Renal cortical epithelial cell (primary cell): Measurements from ENCODE around the gene CRYM. TPM values are rescaled to one million over a fixed set of nuclear protein-coding genes. Genes with fewer than 3 reads are reported as not detected.
A peak's percentile ranks its signal among the peaks of the same experiment; 100 is the strongest.
"Not testable (repeated sequence)": the region's sequence is repeated elsewhere in the genome, so short reads cannot be mapped to it uniquely, and the experiment has no call there.

Source experiments
- DNase-seq: peaks from one replicate; pipeline ENCODE4 v3.0.0-alpha.2; 2011; ENCODE audit warnings: low read depth
- total RNA-seq: library from RNA; depleted of rRNA; stranded (reverse); fragments of >200 nt; gene quantifications from 2 replicates; pipeline ENCODE4 v1.2.3, GENCODE V29; 2014

Gene CRYM
- total RNA-seq, 1 donor from 2014 or later: 5.0 TPM

GRCh38 chr16:21248179-21248578 is 29.9 kb downstream of the CRYM start:
- DNase-seq: not testable (repeated sequence)

DNA sequence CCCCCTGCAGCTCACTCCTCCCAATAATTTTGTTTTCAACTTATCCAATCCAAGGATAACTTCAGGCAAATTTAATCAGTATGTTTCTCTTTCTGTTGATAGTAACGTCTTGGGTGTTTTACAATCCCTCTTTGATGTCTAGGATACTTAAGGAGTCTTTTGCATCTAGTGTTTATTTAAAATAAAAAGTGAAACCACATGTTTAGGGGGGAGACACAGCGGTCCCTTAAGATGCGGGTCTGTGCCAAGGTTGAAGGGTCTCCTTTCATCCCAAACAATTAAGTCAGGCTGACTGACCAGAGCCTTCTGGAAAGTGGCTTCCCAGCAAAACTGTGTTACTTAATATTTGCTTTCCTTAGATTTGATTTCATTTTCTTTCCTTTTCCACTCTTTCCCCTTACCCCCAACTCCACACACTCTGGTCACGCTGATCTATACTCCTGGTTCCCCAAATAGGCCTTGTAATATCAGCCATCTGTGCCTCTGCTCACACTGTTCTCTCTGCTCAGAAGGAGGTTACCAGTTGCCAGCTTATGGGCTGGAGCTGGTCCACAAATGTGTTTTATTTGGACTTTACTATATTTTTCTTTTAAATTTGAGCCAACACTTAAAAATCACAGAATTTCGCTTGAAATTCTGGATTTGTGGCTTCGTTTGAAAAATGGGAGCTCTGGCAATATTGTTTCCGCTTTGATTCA is 33.4 kb downstream of the CRYM start:
- DNase-seq: no peak

DNA sequence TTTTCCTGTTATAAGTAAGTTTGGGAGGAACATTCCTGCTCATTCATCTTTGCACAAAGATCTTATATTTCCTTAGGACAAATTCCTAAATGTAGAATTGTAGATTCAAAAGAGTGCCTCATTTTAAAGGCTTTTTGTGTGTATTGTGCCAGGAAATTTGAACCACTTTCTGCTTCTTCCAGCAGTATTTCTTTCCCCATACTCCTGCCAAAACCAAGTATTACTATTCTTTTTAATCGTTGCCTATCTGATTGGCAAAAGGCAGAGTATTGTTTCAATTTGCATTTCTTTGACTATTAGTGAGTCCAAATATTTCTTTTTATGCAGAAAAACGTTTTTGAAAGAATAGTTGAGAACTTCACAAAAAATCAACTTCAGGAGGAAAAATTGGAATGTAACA is 35.3 kb downstream of the CRYM start:
- DNase-seq: no peak

- no peak for DNase-seq
These were observed 38.4 kb downstream of the CRYM start for GRCh38 chr16:21239646-21240045.

DNA sequence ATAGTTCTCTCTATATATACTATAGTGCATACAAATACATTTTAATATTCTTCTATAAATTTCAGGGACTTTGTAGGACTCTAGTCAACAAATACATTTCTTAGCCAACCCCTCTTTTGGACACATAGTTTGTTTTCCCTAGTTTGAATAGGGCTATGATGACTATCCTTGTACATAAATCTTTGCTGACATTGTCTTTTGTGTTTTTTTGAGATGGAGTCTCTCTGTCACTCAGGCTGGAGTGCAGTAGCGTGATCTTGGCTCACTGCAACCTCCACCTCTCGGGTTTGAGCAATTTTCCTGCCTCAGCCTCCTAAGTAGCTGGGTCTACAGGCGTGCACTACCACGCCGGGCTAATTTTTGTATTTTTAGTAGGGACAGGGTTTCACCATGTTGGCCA is 41.3 kb downstream of the CRYM start:
- no peak for DNase-seq

DNA sequence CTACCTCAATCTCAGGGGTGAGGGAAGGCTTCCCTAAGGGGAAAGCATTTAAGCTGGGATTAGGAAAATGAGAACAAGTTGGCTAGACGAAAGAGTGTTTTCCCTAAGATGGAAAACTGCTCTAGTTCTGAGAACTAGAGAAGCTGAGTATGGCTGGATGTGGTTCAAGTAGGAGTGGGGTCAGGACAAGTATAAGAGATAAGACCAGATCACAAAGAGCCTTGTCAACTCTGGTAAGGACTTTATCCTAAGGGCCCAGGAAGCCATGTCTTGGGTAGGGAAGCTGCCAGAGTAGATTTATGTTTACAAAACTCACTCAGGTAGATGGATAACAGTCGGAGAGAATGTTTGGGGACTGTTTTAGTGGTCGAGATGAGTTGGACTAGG is 42.9 kb downstream of the CRYM start:
- no peak for DNase-seq

GRCh38 chr16:21233521-21234150 is 44.5 kb downstream of the CRYM start, which contains the start of gene ANKS4B:
Gene ANKS4B, plus strand, starts transcription at chr16:21233699. Its CDS starts 39 bp downstream, at chr16:21233738.
- DNase-seq: peak; percentile 37

GRCh38 chr16:21233045-21233520 is 45.0 kb downstream of the CRYM start:
- DNase-seq: no peak

DNA sequence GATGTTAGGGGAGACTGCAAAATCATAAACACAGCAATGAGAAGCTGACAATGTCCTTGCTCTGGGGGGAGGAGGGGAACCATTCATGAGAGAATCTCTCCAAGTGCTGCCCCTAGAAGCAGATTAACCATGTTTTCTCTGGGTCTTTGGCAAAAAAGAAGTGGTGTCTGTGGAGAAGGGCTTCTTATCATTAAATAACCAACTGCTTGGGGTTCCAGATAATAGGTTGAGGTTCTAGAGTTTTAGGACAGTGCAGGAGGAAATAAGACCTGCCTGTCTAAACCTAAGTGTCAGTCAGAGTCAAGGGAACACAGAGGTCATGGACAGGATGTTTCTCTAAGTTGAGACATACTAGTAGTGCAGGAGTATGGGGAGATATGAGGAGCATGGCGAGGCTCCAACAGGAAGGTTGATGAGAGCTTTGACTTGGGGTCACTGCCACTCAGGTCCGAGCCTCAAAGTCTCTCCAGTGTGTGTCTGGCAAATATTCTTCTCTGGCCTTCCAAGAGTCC is 49.7 kb downstream of the CRYM start:
- no peak for DNase-seq

GRCh38 chr16:21227866-21228265 is 50.2 kb downstream of the CRYM start:
- peak; percentile 55 for DNase-seq

GRCh38 chr16:21226749-21227148 is 51.3 kb downstream of the CRYM start:
- DNase-seq: no peak

GRCh38 chr16:21224800-21225199 is 53.3 kb downstream of the CRYM start:
- no peak for DNase-seq

- DNase-seq: no peak
These were observed 54.3 kb downstream of the CRYM start for GRCh38 chr16:21223787-21224186.

DNA sequence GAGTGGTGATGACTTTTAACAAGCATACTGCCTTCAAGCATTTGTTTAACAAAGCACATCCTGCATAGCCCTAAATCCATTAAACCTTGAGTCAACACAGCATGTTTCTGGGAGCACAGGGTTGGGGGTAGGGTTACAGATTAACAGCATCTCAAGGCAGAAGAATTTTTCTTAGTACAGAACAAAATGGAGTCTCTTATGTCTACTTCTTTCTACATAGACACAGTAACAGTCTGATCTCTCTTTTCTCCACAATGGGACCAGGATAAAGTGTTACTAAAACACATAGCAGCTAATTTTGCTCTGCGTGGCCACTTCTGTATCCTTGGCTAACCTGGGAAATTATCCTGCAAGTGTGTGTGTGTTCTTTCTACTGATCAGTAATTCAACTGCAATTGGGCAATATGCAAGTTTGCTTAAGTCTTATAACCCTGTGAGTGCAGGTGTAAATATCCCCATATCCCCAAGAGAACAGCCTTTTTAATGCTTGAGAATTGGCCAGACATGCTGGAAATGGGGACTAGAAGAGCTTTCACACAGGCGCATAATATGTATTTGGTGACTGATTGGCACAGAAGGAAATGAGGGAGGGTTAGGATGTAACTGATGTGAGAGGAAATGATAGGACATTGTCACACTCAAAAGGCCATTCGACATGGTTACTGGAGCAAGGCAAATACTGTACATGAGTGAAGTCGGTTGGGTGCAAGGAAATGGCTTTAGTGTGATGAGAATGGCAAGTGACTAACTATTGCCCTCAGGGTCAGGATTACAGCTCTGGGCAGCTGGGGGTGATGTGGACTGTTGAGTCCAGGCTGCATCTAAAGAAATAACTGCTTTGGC is 55.4 kb downstream of the CRYM start:
- DNase-seq: peak; percentile 90

DNA sequence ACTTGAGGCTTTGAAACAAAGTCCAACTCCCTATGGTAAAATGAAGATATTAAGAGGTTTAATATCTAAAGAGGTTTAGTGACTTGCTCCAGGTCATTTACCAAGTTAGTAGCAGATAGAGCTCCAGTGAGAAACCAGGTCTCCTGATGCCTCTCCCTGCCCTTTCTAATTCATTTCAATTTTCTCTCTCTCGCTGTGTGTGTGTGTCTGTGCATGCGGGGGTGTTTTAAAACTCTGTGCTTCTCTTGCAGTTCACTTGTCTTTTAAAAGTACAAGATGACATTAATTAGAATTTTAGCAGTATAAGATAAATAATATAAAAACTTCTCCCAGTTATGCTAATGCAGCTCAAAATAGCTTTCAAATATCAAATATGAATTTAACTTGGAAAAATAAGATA is 58.5 kb downstream of the CRYM start:
- DNase-seq: no peak

DNA sequence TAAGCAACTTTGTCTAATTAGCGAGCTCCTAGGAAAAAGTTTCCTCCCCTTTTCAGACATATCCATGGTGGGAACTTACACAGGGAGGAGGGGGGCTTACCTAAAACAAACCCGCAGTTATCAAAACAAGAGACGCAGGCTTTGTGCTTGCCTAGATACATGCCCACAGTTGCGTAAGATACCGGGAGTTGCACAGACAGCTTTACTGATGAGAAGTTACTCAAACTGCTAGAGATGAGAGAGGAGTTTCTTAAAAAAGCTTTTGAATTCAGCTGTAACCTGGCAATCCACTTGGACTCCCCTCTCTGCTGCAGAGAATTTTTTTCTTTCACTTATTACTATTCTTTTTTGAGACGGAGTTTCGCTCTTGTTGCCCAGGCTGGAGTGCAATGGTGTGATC is 59.9 kb downstream of the CRYM start:
- peak; percentile 33 for DNase-seq

DNA sequence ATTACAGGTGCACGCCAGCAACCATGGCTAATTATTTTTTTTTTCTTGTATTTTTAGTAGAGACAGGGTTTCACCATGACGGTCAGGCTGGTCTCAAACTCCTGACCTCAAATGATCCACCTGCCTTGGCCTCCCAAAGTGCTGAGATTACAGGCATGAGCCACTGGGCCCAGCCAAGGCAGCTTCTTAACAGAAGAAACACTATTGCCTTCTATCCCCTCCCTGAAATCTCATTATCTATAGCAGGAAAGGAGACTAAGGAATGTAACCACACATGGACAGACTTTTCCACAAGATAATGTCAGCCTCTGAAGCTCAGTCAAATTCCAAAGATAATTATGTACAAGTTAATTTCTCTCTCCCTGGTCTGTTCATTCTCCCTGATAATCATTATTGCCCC is 61.0 kb downstream of the CRYM start:
- no peak for DNase-seq

- DNase-seq: no peak
These were observed 64.0 kb downstream of the CRYM start for GRCh38 chr16:21214086-21214485.

DNA sequence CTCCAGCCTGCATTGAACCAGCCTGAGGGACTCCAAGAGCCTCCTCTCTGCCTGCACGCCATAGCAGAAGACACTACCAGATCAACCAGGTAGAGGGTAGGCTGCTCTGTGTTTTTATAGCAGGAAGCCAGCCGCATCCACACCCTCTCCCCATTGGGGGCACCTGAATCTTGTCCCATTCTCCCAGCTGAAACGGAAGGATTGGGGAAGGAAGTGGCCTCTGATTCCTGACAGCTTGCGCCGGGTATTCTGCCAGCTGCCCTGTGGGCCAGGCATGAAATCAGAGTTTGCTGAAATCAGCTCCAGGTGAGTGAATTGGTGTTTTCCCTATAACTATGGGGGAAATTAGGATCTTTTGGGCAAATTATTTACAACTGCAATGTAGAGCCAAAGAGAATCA is 66.6 kb downstream of the CRYM start, which contains the start of gene ZP2:
Gene ZP2 (minus strand): TSS at position 89 of the 400 bp plus-strand sequence. CDS start 27 bp downstream, at position 62.
- no peak for DNase-seq
